ENCODE data around the gene TOR1AIP2. TPM values are rescaled to one million over a fixed set of nuclear protein-coding genes. Genes with fewer than 3 reads are reported as not detected.
A peak's percentile ranks its signal among the peaks of the same experiment; 100 is the strongest.

TOR1AIP2 gene
- total RNA-seq, 1 experiment from 2014 or later, result 142 TPM

DNA sequence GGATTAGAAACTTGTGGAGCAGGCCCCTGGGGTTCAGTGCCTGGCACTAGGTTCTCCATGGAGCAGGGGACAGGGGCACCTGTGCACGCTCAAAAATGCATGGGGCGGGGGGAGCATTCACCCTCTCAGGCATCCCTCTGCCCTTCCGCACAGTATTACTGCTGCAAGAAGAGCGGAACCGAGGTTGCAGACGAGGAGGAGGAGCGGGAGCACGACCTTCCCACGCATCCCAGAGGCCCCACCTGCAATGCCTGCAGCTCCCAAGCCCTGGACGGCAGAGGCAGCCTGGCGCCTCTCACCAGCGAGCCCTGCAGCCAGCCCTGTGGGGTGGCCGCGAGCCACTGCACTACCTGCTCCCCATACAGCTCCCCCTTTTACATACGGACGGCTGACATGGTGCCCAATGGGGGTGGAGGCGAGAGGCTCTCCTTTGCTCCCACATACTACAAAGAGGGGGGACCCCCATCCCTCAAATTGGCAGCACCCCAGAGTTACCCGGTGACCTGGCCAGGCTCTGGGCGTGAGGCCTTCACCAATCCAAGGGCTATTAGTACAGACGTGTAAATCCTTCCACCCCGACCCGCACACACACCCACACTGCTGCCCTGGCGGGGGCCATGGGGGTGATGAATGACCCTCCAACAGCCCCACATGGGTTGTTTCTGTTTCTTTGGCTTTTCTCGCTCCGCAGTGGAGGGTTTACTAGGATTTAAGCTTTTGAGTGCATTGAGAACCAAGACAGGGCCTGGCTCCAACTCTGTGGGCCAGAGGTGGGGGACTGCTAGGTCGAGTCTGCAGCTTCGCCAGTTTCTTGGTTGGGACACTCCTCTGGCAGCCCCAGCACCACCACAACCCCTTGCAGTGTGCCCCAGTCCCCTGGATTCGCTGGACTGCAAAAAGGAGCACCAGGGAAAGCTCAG is 63.7 kb downstream of the TOR1AIP2 start:
- no peaks in the 10 kb centered on the region; the same call in 1 of the 2 replicates for H4K20me1 ChIP-seq (ENCODE audit: insufficient read depth)
- BruUV-seq (replicated peaks), result no TSS peak
- CTCF ChIA-PET, result interaction anchor here (0.9 to 1.6 kb wide), 5 partner anchors 14 to 108 kb away, joined by 3 to 16 read pairs (median 4); no protein-coding TSS in a partner anchor
- no peaks in the 10 kb centered on the region for H3K9me2 ChIP-seq (ENCODE audit: insufficient read depth)
- H3F3A ChIP-seq (ENCODE audit: insufficient read depth, low read depth), result no peaks in the 10 kb centered on the region
- POLR2A ChIA-PET (ENCODE audit: unreplicated experiment), result interaction anchor here (0.6 kb wide), 1 partner anchor 603 kb away, joined by 4 read pairs; no protein-coding TSS in a partner anchor
- no peaks in the 10 kb centered on the region for H3K79me2 ChIP-seq (ENCODE audit: low read depth)
- intact Hi-C loops (cut with micrococcal nuclease; ENCODE audit: unreplicated experiment), result loop anchor here (1.0 to 10.0 kb wide), 3 partner anchors 108 to 1279 kb away; partner anchors contain the start of gene AXDND1
- H3K4me2 ChIP-seq, result peak overlapping the region; percentile 90
- no peak for DNase-seq
- peak overlapping the region; percentile 57; the same call in 1 of the 2 replicates for H3K4me3 ChIP-seq
- TF ChIP-seq, protein P1, sequence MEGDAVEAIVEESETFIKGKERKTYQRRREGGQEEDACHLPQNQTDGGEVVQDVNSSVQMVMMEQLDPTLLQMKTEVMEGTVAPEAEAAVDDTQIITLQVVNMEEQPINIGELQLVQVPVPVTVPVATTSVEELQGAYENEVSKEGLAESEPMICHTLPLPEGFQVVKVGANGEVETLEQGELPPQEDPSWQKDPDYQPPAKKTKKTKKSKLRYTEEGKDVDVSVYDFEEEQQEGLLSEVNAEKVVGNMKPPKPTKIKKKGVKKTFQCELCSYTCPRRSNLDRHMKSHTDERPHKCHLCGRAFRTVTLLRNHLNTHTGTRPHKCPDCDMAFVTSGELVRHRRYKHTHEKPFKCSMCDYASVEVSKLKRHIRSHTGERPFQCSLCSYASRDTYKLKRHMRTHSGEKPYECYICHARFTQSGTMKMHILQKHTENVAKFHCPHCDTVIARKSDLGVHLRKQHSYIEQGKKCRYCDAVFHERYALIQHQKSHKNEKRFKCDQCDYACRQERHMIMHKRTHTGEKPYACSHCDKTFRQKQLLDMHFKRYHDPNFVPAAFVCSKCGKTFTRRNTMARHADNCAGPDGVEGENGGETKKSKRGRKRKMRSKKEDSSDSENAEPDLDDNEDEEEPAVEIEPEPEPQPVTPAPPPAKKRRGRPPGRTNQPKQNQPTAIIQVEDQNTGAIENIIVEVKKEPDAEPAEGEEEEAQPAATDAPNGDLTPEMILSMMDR (conservative IDR thresholded peaks at IDR 0.05), result no peak
- no peak for TF ChIP-seq EZH2 (IDR thresholded peaks at IDR 0.05; ENCODE audit: low read depth)
- no peak overlapping the region for H3K27ac ChIP-seq
- H3K36me3 ChIP-seq (ENCODE audit: low read depth), result no peaks in the 10 kb centered on the region
- H3K27me3 ChIP-seq (ENCODE audit: insufficient read depth, low read depth), result peaks cover 53% of the 10 kb centered on the region
- no peaks in the 10 kb centered on the region for H3K4me1 ChIP-seq (replicated peaks; ENCODE audit: insufficient read depth)
- H3K9me3 ChIP-seq (ENCODE audit: insufficient read depth, low read depth), result no peaks in the 10 kb centered on the region
- peak overlapping the region; percentile 41; the same call in 1 of the 2 replicates for H2AFZ ChIP-seq

DNA sequence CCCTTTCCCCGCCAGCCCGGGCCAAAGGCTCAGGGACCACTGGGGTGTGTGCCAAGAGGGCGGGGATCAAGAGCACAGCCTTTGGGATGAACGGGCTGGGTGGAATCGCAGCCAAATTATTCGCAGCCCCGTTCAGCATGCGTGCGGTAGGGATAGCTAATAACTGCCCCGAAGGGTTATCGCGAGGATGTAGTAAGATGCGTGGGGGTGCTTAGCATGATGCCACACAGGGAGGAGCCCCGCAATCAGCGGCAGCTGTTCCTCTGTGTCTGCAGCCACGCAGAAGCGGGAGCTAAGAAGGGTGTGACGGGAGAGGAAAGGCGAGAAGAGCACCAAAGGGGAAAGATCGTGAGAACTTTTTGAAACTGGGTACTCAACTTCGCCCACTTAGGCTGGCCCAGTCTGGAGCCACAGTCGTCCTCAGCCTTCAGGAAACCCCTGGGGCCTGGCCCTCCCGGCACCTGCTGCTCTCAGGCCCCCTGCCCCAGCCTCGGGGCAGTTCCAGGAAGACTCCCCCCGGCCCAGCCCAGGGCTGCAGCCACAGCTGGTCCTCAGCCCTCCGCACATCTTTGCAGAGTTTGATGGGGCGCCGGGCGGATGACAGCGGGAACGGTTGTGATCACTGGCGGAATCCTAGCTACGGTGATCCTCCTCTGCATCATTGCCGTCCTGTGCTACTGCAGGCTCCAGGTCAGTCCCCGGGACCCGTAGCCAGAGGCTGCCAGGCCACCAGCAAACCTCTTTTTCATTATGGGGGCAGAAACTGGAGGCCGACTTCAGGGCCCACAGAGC is 64.9 kb downstream of the TOR1AIP2 start:
- Histone ChIP-seq H3K4me2 (no peak overlapping the region), H3K36me3 (ENCODE audit: low read depth) (no peaks in the 10 kb centered on the region), H2AFZ (no peak overlapping the region), H3F3A (ENCODE audit: insufficient read depth, low read depth) (no peaks in the 10 kb centered on the region), H3K79me2 (ENCODE audit: low read depth) (no peaks in the 10 kb centered on the region), H3K4me3 (no peak overlapping the region), H4K20me1 (ENCODE audit: insufficient read depth) (no peaks in the 10 kb centered on the region; the same call in 1 of the 2 replicates), H3K9me2 (ENCODE audit: insufficient read depth) (no peaks in the 10 kb centered on the region), H3K4me1 (replicated peaks; ENCODE audit: insufficient read depth) (no peaks in the 10 kb centered on the region), H3K27me3 (ENCODE audit: insufficient read depth, low read depth) (peaks cover 42% of the 10 kb centered on the region), H3K9me3 (ENCODE audit: insufficient read depth, low read depth) (no peaks in the 10 kb centered on the region), H3K27ac (no peak overlapping the region)
- TF ChIP-seq, protein P1 (conservative IDR thresholded peaks at IDR 0.05), result no peak
- TF ChIP-seq EZH2 (IDR thresholded peaks at IDR 0.05; ENCODE audit: low read depth), result no peak
- DNase-seq, result no peak
- CTCF ChIA-PET, result interaction anchor here (0.6 kb wide), 1 partner anchor 50 kb away, joined by 4 read pairs; no protein-coding TSS in a partner anchor
- intact Hi-C loops (cut with micrococcal nuclease; ENCODE audit: unreplicated experiment), result loop anchor here (10.0 kb wide), 2 partner anchors 448 to 1278 kb away; partner anchors contain the start of gene AXDND1
- POLR2A ChIA-PET (ENCODE audit: unreplicated experiment), result no interaction called here
- no TSS peak for BruUV-seq (replicated peaks)

DNA sequence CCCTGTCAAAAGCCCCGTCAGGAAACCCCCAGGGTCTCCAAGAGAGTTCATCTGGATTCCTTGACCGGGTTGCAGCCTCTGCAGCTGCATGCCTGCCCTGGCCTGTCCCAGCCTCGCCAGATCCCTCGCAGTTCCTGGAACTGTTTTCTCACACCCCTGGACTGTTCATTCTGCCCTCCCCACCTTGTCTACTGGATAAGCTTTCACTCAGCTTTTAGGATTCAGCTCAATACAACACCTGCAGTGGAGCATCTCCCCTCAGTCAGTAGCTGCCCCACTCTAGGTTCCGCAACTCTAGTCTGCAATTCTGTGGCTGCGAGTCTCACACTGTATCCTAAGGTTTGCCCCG is 67.3 kb downstream of the TOR1AIP2 start:
- no peaks in the 10 kb centered on the region for H3K4me1 ChIP-seq (replicated peaks; ENCODE audit: insufficient read depth)
- H3K36me3 ChIP-seq (ENCODE audit: low read depth), result no peaks in the 10 kb centered on the region
- BruUV-seq (replicated peaks), result no TSS peak
- H3K4me2 ChIP-seq, result no peak overlapping the region
- H3K4me3 ChIP-seq, result no peak overlapping the region
- DNase-seq, result no peak
- H3F3A ChIP-seq (ENCODE audit: insufficient read depth, low read depth), result no peaks in the 10 kb centered on the region
- ChIA-PET CTCF (interaction anchor here (1.0 to 2.5 kb wide), 6 partner anchors 100 to 558 kb away, joined by 3 to 23 read pairs (median 8); no protein-coding TSS in a partner anchor), POLR2A (ENCODE audit: unreplicated experiment) (no interaction called here)
- intact Hi-C loops (cut with micrococcal nuclease; ENCODE audit: unreplicated experiment), result loop anchor here (1.0 to 10.0 kb wide), 3 partner anchors 104 to 1276 kb away; partner anchors contain the start of gene AXDND1
- no peak overlapping the region for H2AFZ ChIP-seq
- no peaks in the 10 kb centered on the region; the same call in 1 of the 2 replicates for H4K20me1 ChIP-seq (ENCODE audit: insufficient read depth)
- no peaks in the 10 kb centered on the region for H3K79me2 ChIP-seq (ENCODE audit: low read depth)
- H3K27ac ChIP-seq, result no peak overlapping the region
- H3K9me2 ChIP-seq (ENCODE audit: insufficient read depth), result no peaks in the 10 kb centered on the region
- H3K27me3 ChIP-seq (ENCODE audit: insufficient read depth, low read depth), result peaks cover 42% of the 10 kb centered on the region
- TF ChIP-seq EZH2 (IDR thresholded peaks at IDR 0.05; ENCODE audit: low read depth), result no peak
- TF ChIP-seq, protein P1 (conservative IDR thresholded peaks at IDR 0.05), result no peak
- H3K9me3 ChIP-seq (ENCODE audit: insufficient read depth, low read depth), result no peaks in the 10 kb centered on the region

Data from PC-9 (cell line).